Stimulated activated memory B cell treated with anti-CD40 and anti-IgM and Interleukin-4, amounts not matched to agents 10 μg/mL and 1 μg/mL and 100 μg/mL, for 72 hours (primary cell): ENCODE results near the gene KLHL24.
"Not testable (repeated sequence)": the region's sequence is repeated elsewhere in the genome, so short reads cannot be mapped to it uniquely, and the experiment has no call there.

Source experiments
- ATAC-seq: fragments of 150-1000 bp; cut with Tn5 transposase; 2 replicates; pipeline ENCODE4 v1.10.0; 2021
- H3K27ac Mint-ChIP-seq: one replicate; pipeline ENCODE4 v1.8.0; 2022; ENCODE audit warnings: mild to moderate bottlenecking, mixed read lengths
- H3K27me3 Mint-ChIP-seq: one replicate; pipeline ENCODE4 v1.8.0; 2022; ENCODE audit warnings: mixed read lengths
- H3K36me3 Mint-ChIP-seq: one replicate; pipeline ENCODE4 v1.8.0; 2022; ENCODE audit warnings: mixed read lengths
- H3K4me1 Mint-ChIP-seq: one replicate; pipeline ENCODE4 v1.8.0; 2022; ENCODE audit warnings: mixed read lengths
- H3K4me3 Mint-ChIP-seq: one replicate; pipeline ENCODE4 v1.8.0; 2022; ENCODE audit warnings: mild to moderate bottlenecking, moderate library complexity, mixed read lengths
- H3K9me3 Mint-ChIP-seq: one replicate; pipeline ENCODE4 v1.8.0; 2022; ENCODE audit warnings: mixed read lengths

The KLHL24 gene, protein sequence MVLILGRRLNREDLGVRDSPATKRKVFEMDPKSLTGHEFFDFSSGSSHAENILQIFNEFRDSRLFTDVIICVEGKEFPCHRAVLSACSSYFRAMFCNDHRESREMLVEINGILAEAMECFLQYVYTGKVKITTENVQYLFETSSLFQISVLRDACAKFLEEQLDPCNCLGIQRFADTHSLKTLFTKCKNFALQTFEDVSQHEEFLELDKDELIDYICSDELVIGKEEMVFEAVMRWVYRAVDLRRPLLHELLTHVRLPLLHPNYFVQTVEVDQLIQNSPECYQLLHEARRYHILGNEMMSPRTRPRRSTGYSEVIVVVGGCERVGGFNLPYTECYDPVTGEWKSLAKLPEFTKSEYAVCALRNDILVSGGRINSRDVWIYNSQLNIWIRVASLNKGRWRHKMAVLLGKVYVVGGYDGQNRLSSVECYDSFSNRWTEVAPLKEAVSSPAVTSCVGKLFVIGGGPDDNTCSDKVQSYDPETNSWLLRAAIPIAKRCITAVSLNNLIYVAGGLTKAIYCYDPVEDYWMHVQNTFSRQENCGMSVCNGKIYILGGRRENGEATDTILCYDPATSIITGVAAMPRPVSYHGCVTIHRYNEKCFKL

DNA sequence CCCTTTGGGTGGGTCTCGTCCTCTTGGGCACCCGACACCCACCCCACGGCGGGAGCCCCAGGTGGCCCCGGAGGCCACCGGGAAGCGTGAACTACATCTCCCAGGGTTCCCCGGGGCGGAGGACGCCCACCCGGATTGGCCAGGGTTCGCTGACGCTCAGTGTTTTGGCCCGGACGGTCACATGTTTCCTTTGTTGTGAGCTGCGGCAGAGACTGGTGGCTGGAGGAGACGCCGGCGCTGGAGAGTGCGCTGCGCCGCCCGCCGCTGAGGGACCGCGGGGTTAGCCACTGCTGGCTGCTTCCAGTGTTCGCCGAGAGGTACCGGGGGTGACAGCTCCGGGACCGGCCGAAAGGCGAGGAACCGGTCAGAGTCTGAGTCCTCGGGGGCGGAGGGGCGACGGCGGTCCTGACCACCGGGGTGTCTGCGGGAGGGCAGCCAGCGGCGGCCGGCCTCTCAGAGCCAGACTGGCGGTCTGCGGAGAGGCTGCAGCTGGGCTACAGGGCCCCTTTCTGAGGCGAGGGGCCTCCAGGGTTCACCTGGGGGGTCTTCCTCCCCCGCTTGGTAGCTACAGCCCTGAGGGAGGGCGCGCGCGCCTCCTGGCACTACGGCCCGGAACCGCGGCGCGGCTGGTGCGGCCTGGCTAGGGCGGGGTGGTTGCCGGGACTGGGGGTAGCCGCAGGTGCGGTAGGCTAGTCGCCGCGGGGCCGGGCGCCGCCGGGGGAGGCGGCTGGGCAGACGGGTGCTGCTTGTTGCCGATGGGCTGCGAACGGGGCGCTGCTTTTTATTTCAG, at the start of gene KLHL24:
KLHL24 (plus strand) TSS at position 193 of the 790 bp plus-strand sequence. CDS start 14,734 bp downstream, outside the sequence.
- ATAC-seq: peak; percentile 90
- H3K27ac Mint-ChIP-seq: peak within 1 kb of the TSS; percentile 98
- H3K9me3 Mint-ChIP-seq: no peaks in the 10 kb centered on the region
- peak within 1 kb of the TSS; percentile 96 for H3K4me3 Mint-ChIP-seq
- H3K4me1 Mint-ChIP-seq: peaks cover 33% of the 10 kb centered on the region
- no peaks in the 10 kb centered on the region for H3K36me3 Mint-ChIP-seq
- no peaks in the 10 kb centered on the region for H3K27me3 Mint-ChIP-seq

- Mint-ChIP-seq H3K27me3 (peaks cover 15% of the 10 kb centered on the region), H3K27ac (no peak overlapping the region), H3K4me3 (no peak overlapping the region), H3K9me3 (no peaks in the 10 kb centered on the region), H3K4me1 (peaks cover 37% of the 10 kb centered on the region), H3K36me3 (no peaks in the 10 kb centered on the region)
- ATAC-seq: no peak
These were observed 48.9 kb upstream of the KLHL24 start for GRCh38 chr3:183586477-183586876.

- H3K36me3 Mint-ChIP-seq: no peaks in the 10 kb centered on the region
- no peak overlapping the region for H3K4me3 Mint-ChIP-seq
- no peak for ATAC-seq
- no peak overlapping the region for H3K27ac Mint-ChIP-seq
- H3K27me3 Mint-ChIP-seq: peaks cover 16% of the 10 kb centered on the region
- peaks cover 46% of the 10 kb centered on the region for H3K4me1 Mint-ChIP-seq
- no peaks in the 10 kb centered on the region for H3K9me3 Mint-ChIP-seq
These were observed 48.1 kb upstream of the KLHL24 start for GRCh38 chr3:183587336-183587735.

DNA sequence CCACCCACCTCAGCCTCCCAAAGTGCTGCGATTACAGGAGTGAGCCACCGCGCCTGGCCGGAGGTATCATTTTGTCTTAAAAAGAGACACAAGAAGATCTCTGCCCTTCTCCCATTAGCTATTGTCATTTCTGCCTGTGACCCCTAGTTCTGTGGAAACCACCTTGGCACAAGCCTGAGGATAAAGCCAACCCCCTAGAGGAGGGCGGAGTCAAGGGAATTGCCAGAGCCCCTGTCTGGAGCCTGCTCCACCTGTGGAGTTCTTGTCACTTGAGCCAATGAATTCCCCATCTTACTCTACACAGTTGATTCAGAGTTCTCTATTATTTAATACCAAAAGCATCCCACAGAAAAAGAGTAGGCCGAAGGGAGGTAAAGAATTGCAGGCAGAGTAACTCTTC, 45.0 kb upstream of the KLHL24 start:
- Mint-ChIP-seq H3K27me3 (peaks cover 40% of the 10 kb centered on the region), H3K4me1 (peaks cover 53% of the 10 kb centered on the region), H3K9me3 (no peaks in the 10 kb centered on the region), H3K27ac (no peak overlapping the region), H3K4me3 (no peak overlapping the region), H3K36me3 (no peaks in the 10 kb centered on the region)
- no peak for ATAC-seq

DNA sequence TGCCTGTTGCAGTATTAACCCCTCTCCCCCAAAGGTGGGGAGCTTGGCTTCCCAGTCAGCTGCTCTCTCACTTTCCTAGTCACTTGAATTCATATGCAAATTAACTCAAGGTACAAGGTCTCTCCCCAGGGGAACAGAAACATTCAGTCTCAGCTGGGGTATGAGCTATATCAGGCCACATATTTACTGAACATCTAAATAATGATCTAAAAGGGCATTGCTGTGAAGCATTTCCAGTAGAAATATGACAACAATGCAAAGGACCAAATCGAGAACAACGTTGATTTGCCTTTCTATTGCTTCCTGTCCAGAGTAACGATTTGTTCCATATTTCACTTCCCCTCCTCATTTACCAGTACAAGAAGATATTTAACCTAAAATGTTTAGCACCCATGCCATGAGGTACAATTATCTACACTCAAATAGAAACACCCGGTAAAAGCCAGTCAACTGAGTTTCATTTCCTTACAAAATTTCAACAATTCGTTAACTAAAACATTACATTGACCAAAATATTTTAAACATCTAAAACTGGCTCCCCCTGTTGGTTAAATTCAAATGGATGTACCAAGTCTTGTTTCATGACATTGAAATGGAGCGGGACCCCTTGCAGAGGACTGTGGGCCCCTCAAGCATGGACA, 43.4 kb upstream of the KLHL24 start:
- peak; percentile 92 for ATAC-seq

DNA sequence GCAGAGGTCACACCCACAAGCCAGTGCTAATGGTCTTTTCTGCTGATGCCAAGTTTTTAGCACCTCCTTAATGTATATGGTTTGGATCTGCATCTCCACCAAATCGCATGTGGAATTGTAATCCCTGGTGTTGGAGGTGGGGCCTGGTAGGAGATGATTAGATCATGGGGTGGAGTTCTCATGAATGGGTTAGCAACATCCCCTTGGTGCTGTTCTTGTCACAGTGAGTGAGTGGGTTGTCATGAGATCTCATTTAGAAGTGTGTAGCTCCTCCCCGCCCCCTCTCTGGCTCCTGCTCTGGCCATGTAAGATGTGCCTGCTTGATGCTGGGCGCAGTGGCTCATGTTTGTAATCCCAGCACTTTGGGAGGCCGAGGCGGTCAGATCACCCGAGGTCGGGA, 42.6 kb upstream of the KLHL24 start:
- Mint-ChIP-seq H3K27me3 (peaks cover 40% of the 10 kb centered on the region), H3K4me3 (no peak overlapping the region), H3K9me3 (peaks cover 4% of the 10 kb centered on the region), H3K36me3 (peaks cover 8% of the 10 kb centered on the region), H3K4me1 (peaks cover 39% of the 10 kb centered on the region), H3K27ac (peak overlapping the region; percentile 75)
- no peak for ATAC-seq

More for the DNA sequence above, 43.4 kb upstream of the KLHL24 start:
- peak overlapping the region; percentile 52 for H3K4me3 Mint-ChIP-seq
- peaks cover 3% of the 10 kb centered on the region for H3K9me3 Mint-ChIP-seq
- H3K27me3 Mint-ChIP-seq: peaks cover 40% of the 10 kb centered on the region
- H3K36me3 Mint-ChIP-seq: peaks cover 5% of the 10 kb centered on the region
- H3K4me1 Mint-ChIP-seq: peaks cover 47% of the 10 kb centered on the region
- H3K27ac Mint-ChIP-seq: peak overlapping the region; percentile 75

- H3K4me3 Mint-ChIP-seq: no peak overlapping the region
- H3K36me3 Mint-ChIP-seq: peaks cover 16% of the 10 kb centered on the region
- H3K4me1 Mint-ChIP-seq: peaks cover 27% of the 10 kb centered on the region
- H3K27ac Mint-ChIP-seq: no peak overlapping the region
- H3K27me3 Mint-ChIP-seq: peaks cover 32% of the 10 kb centered on the region
- peaks cover 12% of the 10 kb centered on the region for H3K9me3 Mint-ChIP-seq
- ATAC-seq: no peak
These were observed 40.8 kb upstream of the KLHL24 start for GRCh38 chr3:183594636-183595035.

DNA sequence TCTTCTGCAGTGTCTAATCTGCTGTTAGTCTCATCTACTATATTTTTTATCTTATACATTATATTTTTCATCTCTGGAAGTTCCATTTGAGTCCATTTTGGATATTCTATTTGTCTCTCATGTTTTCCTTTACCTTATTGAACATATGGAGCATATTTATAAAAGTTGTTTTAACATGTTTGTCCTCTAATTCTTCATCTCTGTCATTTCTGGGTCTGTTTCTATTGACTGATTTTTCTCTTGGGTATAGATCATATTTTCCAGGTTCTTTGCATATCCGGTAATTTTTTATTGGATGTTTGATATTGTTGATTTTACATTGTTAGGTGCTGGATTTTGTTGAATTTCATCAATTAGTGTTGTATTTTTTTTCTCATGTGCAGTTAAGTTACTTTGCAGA, 37.5 kb upstream of the KLHL24 start:
- Mint-ChIP-seq H3K36me3 (peaks cover 16% of the 10 kb centered on the region), H3K4me3 (no peak overlapping the region), H3K27ac (no peak overlapping the region), H3K9me3 (peaks cover 12% of the 10 kb centered on the region), H3K27me3 (peaks cover 17% of the 10 kb centered on the region), H3K4me1 (peaks cover 1% of the 10 kb centered on the region)
- no peak for ATAC-seq

DNA sequence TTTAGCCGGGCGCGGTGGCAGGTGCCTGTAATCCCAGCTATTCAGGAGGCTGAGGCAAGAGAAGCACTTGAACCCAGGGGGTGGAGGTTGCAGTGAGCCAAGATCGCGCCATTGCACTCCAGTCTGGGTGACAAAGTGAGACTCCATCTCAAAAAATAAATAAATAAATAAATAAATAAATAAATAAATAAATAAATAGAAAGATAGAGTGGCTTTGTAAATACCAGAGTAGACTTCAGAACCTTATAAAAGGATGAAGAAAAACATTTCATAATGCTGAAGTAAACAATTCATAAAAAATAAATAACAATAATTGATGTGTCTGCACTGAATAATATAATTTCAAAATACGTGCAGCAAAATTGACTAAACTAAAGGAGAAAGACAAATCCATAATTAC, 24.1 kb upstream of the KLHL24 start:
- not testable (repeated sequence) for H3K9me3 Mint-ChIP-seq, H3K4me1 Mint-ChIP-seq

GRCh38 chr3:183613366-183614285, 21.8 kb upstream of the KLHL24 start:
- no peak for ATAC-seq
- no peak overlapping the region for H3K27ac Mint-ChIP-seq

More for the DNA sequence above, 24.1 kb upstream of the KLHL24 start:
- H3K36me3 Mint-ChIP-seq, H3K4me3 Mint-ChIP-seq, H3K27ac Mint-ChIP-seq, H3K27me3 Mint-ChIP-seq, ATAC-seq: not testable (repeated sequence)

GRCh38 chr3:183618542-183618941, 16.9 kb upstream of the KLHL24 start:
- H3K9me3 Mint-ChIP-seq: no peaks in the 10 kb centered on the region
- no peaks in the 10 kb centered on the region for H3K36me3 Mint-ChIP-seq
- no peak overlapping the region for H3K27ac Mint-ChIP-seq
- no peak for ATAC-seq
- H3K27me3 Mint-ChIP-seq: peaks cover 6% of the 10 kb centered on the region
- H3K4me3 Mint-ChIP-seq: no peak overlapping the region
- H3K4me1 Mint-ChIP-seq: no peaks in the 10 kb centered on the region

More at GRCh38 chr3:183613366-183614285, 21.8 kb upstream of the KLHL24 start:
- Mint-ChIP-seq H3K9me3 (no peaks in the 10 kb centered on the region), H3K4me3 (no peak overlapping the region), H3K36me3 (no peaks in the 10 kb centered on the region), H3K4me1 (no peaks in the 10 kb centered on the region), H3K27me3 (peaks cover 6% of the 10 kb centered on the region)

DNA sequence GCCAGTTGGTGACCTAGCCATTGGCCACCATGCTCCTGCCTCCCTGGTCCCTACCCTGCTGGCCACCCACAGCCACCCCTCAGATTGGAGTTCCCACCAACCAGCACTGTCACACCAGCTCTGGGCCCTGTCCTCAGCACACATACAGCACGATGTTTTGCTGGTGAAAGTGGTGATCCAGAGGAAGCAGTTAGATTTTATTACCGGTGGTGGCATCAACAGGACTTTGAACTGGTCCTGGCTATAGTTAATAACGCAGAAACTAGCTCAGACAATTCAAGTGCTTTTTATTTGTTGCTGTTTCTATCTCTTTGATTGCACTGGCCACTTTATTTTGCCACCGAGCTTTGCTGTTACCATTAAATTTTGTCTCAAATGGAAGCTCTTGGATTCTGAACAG, 16.4 kb upstream of the KLHL24 start:
- no peaks in the 10 kb centered on the region for H3K4me1 Mint-ChIP-seq
- H3K36me3 Mint-ChIP-seq: no peaks in the 10 kb centered on the region
- no peak overlapping the region for H3K27ac Mint-ChIP-seq
- peaks cover 6% of the 10 kb centered on the region for H3K27me3 Mint-ChIP-seq
- no peak overlapping the region for H3K4me3 Mint-ChIP-seq
- H3K9me3 Mint-ChIP-seq: no peaks in the 10 kb centered on the region
- no peak for ATAC-seq

DNA sequence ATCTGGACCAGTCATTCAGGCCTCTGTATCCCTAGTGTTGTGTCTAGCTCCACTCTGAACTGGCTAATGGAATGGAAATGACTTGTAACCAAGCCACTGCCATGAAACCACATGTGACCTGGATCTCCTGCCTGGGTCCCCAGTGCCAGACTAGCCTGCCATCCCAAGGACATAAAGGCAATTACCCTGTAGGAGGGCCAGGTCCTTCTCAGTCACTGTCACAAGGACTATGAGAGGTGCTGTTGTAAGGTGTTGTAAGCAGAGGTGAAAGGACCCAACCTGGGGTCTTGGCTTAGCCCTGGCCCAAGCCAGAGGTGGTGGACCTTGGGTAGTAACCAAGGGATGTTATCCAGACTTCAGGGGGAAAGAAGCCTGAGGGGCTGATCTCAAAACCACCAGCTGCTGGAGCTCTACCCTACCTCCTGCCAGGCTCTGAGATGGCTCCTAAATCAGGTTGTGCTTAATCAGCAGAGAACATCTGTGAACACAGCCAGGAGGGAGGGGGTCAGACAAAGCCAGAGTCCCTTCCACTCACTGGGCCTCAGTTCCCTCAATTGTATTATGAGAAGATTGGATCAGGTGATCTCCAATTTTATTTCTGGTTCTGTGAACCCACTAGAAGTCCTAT, 15.7 kb upstream of the KLHL24 start:
- Mint-ChIP-seq H3K9me3 (no peaks in the 10 kb centered on the region), H3K4me3 (no peak overlapping the region), H3K27me3 (peaks cover 6% of the 10 kb centered on the region), H3K36me3 (no peaks in the 10 kb centered on the region), H3K27ac (no peak overlapping the region), H3K4me1 (no peaks in the 10 kb centered on the region)
- ATAC-seq: no peak

DNA sequence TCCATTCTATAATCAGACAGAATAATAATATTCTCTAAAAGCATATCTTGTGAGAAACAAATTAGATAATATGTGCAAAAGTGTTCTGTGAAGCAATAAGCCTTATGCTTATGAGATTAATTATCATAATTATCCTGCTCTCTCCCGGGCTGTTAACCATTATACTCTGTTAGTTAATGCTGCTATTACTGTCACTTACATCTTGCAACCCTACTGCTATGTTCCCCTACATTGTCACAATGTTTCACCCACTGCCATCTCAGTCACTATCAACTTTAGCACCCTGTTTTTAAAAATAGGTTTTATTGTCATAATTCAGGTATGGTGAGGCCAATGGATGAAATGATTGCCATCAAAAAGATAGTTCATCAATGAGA, 15.2 kb upstream of the KLHL24 start:
- H3K4me3 Mint-ChIP-seq: no peak overlapping the region
- no peak for ATAC-seq
- no peaks in the 10 kb centered on the region for H3K9me3 Mint-ChIP-seq
- no peaks in the 10 kb centered on the region for H3K4me1 Mint-ChIP-seq
- peaks cover 2% of the 10 kb centered on the region for H3K27me3 Mint-ChIP-seq
- no peak overlapping the region for H3K27ac Mint-ChIP-seq
- no peaks in the 10 kb centered on the region for H3K36me3 Mint-ChIP-seq
